IPS-15b (cell line): Measurements from ENCODE around the gene SYCN.
"Not testable (repeated sequence)": the region's sequence is repeated elsewhere in the genome, so short reads cannot be mapped to it uniquely, and the experiment has no call there.

Experiments used
- H3K27me3 ChIP-seq: one replicate; pipeline ENCODE4 v1.6.1; 2013; ENCODE audit warnings: low read length; ENCODE audit not compliant: control insufficient read depth, insufficient read depth
- H3K36me3 ChIP-seq: one replicate; pipeline ENCODE4 v1.6.1; 2013; ENCODE audit warnings: low read length; ENCODE audit not compliant: control insufficient read depth, insufficient read depth
- H3K4me1 ChIP-seq: one replicate; pipeline ENCODE4 v1.6.1; 2013; ENCODE audit warnings: mild to moderate bottlenecking, low read length; ENCODE audit not compliant: control insufficient read depth, insufficient read depth
- H3K4me3 ChIP-seq: one replicate; pipeline ENCODE4 v1.5.1; 2013; ENCODE audit warnings: low read depth, low read length
- H3K9ac ChIP-seq: one replicate; pipeline ENCODE4 v1.6.1; 2013; ENCODE audit warnings: low read depth, mild to moderate bottlenecking, low read length
- H3K9me3 ChIP-seq: one replicate; pipeline ENCODE4 v1.6.1; 2013; ENCODE audit warnings: mild to moderate bottlenecking, low read length; ENCODE audit not compliant: control insufficient read depth, insufficient read depth

Gene SYCN

GRCh38 chr19:39218230-39219007, 14.4 kb upstream of the SYCN start:
- H3K9me3 ChIP-seq, result no peaks in the 10 kb centered on the region
- H3K36me3 ChIP-seq, result no peaks in the 10 kb centered on the region
- no peak overlapping the region for H3K4me3 ChIP-seq
- H3K4me1 ChIP-seq, result no peaks in the 10 kb centered on the region
- H3K27me3 ChIP-seq, result peaks cover 9% of the 10 kb centered on the region
- H3K9ac ChIP-seq, result no peak overlapping the region

GRCh38 chr19:39217094-39217493, 13.0 kb upstream of the SYCN start:
- no peaks in the 10 kb centered on the region for H3K36me3 ChIP-seq
- no peaks in the 10 kb centered on the region for H3K4me1 ChIP-seq
- H3K27me3 ChIP-seq, result peaks cover 8% of the 10 kb centered on the region
- H3K4me3 ChIP-seq, result no peak overlapping the region
- no peaks in the 10 kb centered on the region for H3K9me3 ChIP-seq
- no peak overlapping the region for H3K9ac ChIP-seq

- not testable (repeated sequence) for H3K4me1 ChIP-seq, H3K9me3 ChIP-seq, H3K9ac ChIP-seq, H3K36me3 ChIP-seq, H3K27me3 ChIP-seq, H3K4me3 ChIP-seq
Measured at GRCh38 chr19:39215323-39215722, 11.3 kb upstream of the SYCN start.

GRCh38 chr19:39212375-39212742, 8.3 kb upstream of the SYCN start:
- H3K9me3 ChIP-seq, result no peaks in the 10 kb centered on the region
- H3K4me1 ChIP-seq, result no peaks in the 10 kb centered on the region
- H3K4me3 ChIP-seq, result no peak overlapping the region
- no peaks in the 10 kb centered on the region for H3K27me3 ChIP-seq
- no peak overlapping the region for H3K9ac ChIP-seq
- H3K36me3 ChIP-seq, result no peaks in the 10 kb centered on the region

- Histone ChIP-seq H3K4me3 (no peak overlapping the region), H3K27me3 (no peaks in the 10 kb centered on the region), H3K36me3 (no peaks in the 10 kb centered on the region), H3K9me3 (no peaks in the 10 kb centered on the region), H3K4me1 (no peaks in the 10 kb centered on the region), H3K9ac (no peak overlapping the region)
Measured at GRCh38 chr19:39211731-39212374, 7.8 kb upstream of the SYCN start.

GRCh38 chr19:39209196-39209595, 5.1 kb upstream of the SYCN start:
- H3K4me1 ChIP-seq, result no peaks in the 10 kb centered on the region

GRCh38 chr19:39208175-39208795, 4.2 kb upstream of the SYCN start:
- H3K27me3 ChIP-seq, result peaks cover 7% of the 10 kb centered on the region
- no peak overlapping the region for H3K9ac ChIP-seq
- H3K9me3 ChIP-seq, result no peaks in the 10 kb centered on the region
- H3K36me3 ChIP-seq, result no peaks in the 10 kb centered on the region
- no peaks in the 10 kb centered on the region for H3K4me1 ChIP-seq
- no peak overlapping the region for H3K4me3 ChIP-seq

More at GRCh38 chr19:39209196-39209595, 5.1 kb upstream of the SYCN start:
- H3K27me3 ChIP-seq, result peaks cover 5% of the 10 kb centered on the region
- no peak overlapping the region for H3K4me3 ChIP-seq
- no peaks in the 10 kb centered on the region for H3K9me3 ChIP-seq
- H3K9ac ChIP-seq, result no peak overlapping the region
- H3K36me3 ChIP-seq, result no peaks in the 10 kb centered on the region

GRCh38 chr19:39207293-39207836, 3.3 kb upstream of the SYCN start:
- Histone ChIP-seq H3K9ac (no peak overlapping the region), H3K4me1 (no peaks in the 10 kb centered on the region), H3K27me3 (peaks cover 15% of the 10 kb centered on the region), H3K9me3 (no peaks in the 10 kb centered on the region), H3K4me3 (no peak overlapping the region), H3K36me3 (no peaks in the 10 kb centered on the region)

GRCh38 chr19:39206122-39206521, 2.1 kb upstream of the SYCN start:
- Histone ChIP-seq H3K27me3 (peaks cover 15% of the 10 kb centered on the region), H3K9me3 (no peaks in the 10 kb centered on the region), H3K4me3 (no peak overlapping the region), H3K36me3 (no peaks in the 10 kb centered on the region), H3K9ac (no peak overlapping the region), H3K4me1 (peaks cover 2% of the 10 kb centered on the region)

GRCh38 chr19:39205449-39205764, 1.3 kb upstream of the SYCN start:
- Histone ChIP-seq H3K4me3 (no peak overlapping the region), H3K36me3 (no peaks in the 10 kb centered on the region), H3K9me3 (no peaks in the 10 kb centered on the region), H3K4me1 (peaks cover 2% of the 10 kb centered on the region), H3K9ac (no peak overlapping the region), H3K27me3 (peaks cover 15% of the 10 kb centered on the region)

GRCh38 chr19:39202998-39203355, 1.1 kb downstream of the SYCN start:
- H3K4me1 ChIP-seq, result peaks cover 2% of the 10 kb centered on the region
- no peak overlapping the region for H3K9ac ChIP-seq
- H3K9me3 ChIP-seq, result no peaks in the 10 kb centered on the region
- peaks cover 18% of the 10 kb centered on the region for H3K27me3 ChIP-seq
- H3K4me3 ChIP-seq, result no peak overlapping the region
- H3K36me3 ChIP-seq, result no peaks in the 10 kb centered on the region

GRCh38 chr19:39200803-39201115, 3.3 kb downstream of the SYCN start:
- H3K9ac ChIP-seq, result no peak overlapping the region
- no peaks in the 10 kb centered on the region for H3K9me3 ChIP-seq
- H3K4me1 ChIP-seq, result peaks cover 6% of the 10 kb centered on the region
- peaks cover 31% of the 10 kb centered on the region for H3K27me3 ChIP-seq
- no peaks in the 10 kb centered on the region for H3K36me3 ChIP-seq
- no peak overlapping the region for H3K4me3 ChIP-seq
